Fibroblast of peridontal ligament (primary cell): Measurements from ENCODE around the gene ANO10.
"Not testable (repeated sequence)": the region's sequence is repeated elsewhere in the genome, so short reads cannot be mapped to it uniquely, and the experiment has no call there.

Experiments
- DNase-seq: peaks from one replicate; pipeline ENCODE4 v3.0.0-alpha.2; 2010; ENCODE audit errors: extremely low read depth

The ANO10 gene

GRCh38 chr3:43629257-43629656 is 7.4 kb upstream of the ANO10 start:
- no peak for DNase-seq

- no peak for DNase-seq
Measured at GRCh38 chr3:43627360-43627759, 5.5 kb upstream of the ANO10 start.

GRCh38 chr3:43624619-43625305 is 3.0 kb upstream of the ANO10 start:
- DNase-seq, result peak; percentile 54

GRCh38 chr3:43620831-43621655 is 768 bp downstream of the ANO10 start:
- DNase-seq, result peak; percentile 41

GRCh38 chr3:43619588-43619987 is 2.2 kb downstream of the ANO10 start:
- DNase-seq, result no peak

GRCh38 chr3:43618142-43618541 is 3.7 kb downstream of the ANO10 start:
- no peak for DNase-seq

GRCh38 chr3:43616034-43616433 is 5.8 kb downstream of the ANO10 start:
- no peak for DNase-seq

- no peak for DNase-seq
Measured at GRCh38 chr3:43615133-43615532, 6.7 kb downstream of the ANO10 start.

GRCh38 chr3:43613976-43614375 is 7.8 kb downstream of the ANO10 start:
- DNase-seq, result no peak

GRCh38 chr3:43612419-43612818 is 9.4 kb downstream of the ANO10 start:
- no peak for DNase-seq

GRCh38 chr3:43609406-43609805 is 12.4 kb downstream of the ANO10 start:
- no peak for DNase-seq

GRCh38 chr3:43608751-43609150 is 13.1 kb downstream of the ANO10 start:
- DNase-seq, result no peak

- no peak for DNase-seq
Measured at GRCh38 chr3:43606284-43606683, 15.5 kb downstream of the ANO10 start.

GRCh38 chr3:43599959-43600358 is 21.9 kb downstream of the ANO10 start:
- DNase-seq, result not testable (repeated sequence)

- DNase-seq, result no peak
Measured at GRCh38 chr3:43597961-43598360, 23.9 kb downstream of the ANO10 start.

GRCh38 chr3:43596178-43596577 is 25.6 kb downstream of the ANO10 start:
- not testable (repeated sequence) for DNase-seq

GRCh38 chr3:43595280-43595679 is 26.5 kb downstream of the ANO10 start:
- DNase-seq, result not testable (repeated sequence)

GRCh38 chr3:43593588-43593987 is 28.2 kb downstream of the ANO10 start:
- DNase-seq, result not testable (repeated sequence)

GRCh38 chr3:43591866-43592265 is 29.9 kb downstream of the ANO10 start:
- DNase-seq, result not testable (repeated sequence)

- DNase-seq, result no peak
Measured at GRCh38 chr3:43587303-43587702, 34.5 kb downstream of the ANO10 start.

GRCh38 chr3:43584043-43584826 is 37.6 kb downstream of the ANO10 start:
- peak; percentile 16 for DNase-seq

- no peak for DNase-seq
Measured at GRCh38 chr3:43583481-43583880, 38.3 kb downstream of the ANO10 start.
